ENCODE measurements around the gene MED15.

DNA sequence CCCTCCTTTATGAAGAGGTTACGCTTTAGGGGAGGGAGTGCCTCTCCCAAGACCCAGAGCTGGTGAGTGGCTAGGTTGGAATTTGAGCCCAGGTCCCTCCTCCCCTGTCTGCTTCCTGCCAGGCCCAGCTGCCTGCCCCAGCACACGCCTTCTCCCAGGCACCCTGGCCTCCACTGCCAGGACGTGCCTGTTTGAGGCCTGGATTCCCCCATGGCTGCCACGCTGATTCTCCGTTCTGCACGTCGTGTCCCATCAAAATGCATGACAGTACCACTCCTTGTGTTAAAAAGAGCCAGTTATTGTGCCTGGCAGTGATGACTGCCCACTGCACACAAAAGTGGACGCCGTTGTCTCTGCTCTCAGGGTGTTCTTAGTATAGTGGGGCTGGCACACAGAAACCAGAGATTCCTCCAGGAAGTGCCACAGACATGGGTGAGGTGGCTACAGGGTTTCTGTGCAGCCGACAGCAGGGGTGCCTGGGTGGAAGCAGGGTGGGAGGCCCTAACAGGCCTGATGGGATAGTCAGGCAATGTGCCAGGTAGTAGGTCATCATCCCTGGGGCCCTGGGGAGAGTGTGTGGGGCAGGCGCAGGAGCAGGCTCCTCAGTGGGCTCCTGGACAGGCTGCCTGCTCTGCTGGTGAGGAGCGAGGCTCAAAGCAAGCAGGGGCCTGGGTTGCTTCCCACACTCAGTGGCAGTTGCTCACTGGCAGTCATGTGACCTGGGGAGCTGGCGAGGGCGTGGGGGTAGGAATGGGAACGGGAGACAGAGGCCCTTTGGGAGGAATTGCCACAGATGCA is 24.2 kb downstream of the MED15 start:
- TF ChIP-seq, protein P1, sequence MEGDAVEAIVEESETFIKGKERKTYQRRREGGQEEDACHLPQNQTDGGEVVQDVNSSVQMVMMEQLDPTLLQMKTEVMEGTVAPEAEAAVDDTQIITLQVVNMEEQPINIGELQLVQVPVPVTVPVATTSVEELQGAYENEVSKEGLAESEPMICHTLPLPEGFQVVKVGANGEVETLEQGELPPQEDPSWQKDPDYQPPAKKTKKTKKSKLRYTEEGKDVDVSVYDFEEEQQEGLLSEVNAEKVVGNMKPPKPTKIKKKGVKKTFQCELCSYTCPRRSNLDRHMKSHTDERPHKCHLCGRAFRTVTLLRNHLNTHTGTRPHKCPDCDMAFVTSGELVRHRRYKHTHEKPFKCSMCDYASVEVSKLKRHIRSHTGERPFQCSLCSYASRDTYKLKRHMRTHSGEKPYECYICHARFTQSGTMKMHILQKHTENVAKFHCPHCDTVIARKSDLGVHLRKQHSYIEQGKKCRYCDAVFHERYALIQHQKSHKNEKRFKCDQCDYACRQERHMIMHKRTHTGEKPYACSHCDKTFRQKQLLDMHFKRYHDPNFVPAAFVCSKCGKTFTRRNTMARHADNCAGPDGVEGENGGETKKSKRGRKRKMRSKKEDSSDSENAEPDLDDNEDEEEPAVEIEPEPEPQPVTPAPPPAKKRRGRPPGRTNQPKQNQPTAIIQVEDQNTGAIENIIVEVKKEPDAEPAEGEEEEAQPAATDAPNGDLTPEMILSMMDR (IDR thresholded peaks at IDR 0.05): no peak
- TF ChIP-seq ZFX (IDR thresholded peaks at IDR 0.05; ENCODE audit: borderline replicate concordance): no peak

All from 22Rv1 (cell line).